GM12875 (cell line): Measurements from ENCODE around the gene C17orf107.

ENCODE experiments used
- H3K4me3 ChIP-seq: one replicate; pipeline ENCODE4 v1.5.1; 2011; ENCODE audit warnings: low read depth, low read length, control low read depth
- TF ChIP-seq, protein P1 (sequence below): IDR thresholded peaks from 2 replicates; pipeline ENCODE4 v1.5.1; 2011; ENCODE audit warnings: low read depth, mild to moderate bottlenecking, control low read depth, inconsistent platforms, low read length, moderate library complexity, borderline replicate concordance; ENCODE audit not compliant: insufficient read depth

Gene C17orf107

DNA sequence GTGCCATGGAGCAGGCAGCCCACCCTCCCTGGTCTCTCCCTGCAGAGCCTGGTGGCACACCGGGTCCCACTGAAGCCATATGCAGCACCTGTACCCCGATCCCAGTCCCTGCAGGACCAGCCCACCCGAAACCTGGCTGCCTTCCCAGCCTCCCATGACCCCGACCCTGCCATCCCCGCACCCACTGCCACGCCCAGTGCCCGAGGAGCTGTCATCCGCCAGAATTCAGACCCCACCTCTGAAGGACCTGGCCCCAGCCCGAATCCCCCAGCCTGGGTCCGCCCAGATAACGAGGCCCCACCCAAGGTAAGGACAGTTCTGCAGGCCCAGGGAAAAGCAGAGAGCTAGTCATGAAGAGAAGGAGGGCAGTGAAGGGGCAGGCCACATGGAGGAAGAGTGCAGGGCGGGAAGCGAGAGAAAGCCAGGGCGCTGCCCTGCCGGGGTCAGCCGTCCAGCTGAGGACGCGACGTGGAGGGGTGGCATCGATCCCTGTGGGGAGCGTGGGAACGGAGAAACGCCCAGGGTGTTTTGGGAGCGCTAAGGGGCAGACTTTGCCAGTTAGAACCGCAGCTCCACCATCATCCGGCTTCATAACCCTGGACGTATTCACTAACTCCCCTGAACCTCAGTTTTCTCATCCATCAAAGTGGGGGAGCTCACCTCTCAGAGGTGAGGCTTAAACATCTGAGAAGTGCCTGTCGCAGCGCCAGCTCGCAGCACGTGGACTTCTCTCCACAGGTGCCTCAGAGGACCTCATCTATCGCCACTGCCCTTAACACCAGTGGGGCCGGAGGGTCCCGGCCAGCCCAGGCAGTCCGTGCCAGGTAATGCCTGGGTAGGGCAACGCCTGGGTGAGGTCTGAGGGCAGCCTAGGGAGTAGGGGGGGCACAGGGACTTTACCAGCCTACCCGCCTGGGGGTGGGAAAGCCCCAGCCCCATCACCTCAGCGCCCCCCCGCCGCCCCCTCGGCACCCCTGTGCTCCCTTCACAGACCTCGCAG lies 7.6 kb upstream of the C17orf107 start:
- no peak overlapping the region for H3K4me3 ChIP-seq

DNA sequence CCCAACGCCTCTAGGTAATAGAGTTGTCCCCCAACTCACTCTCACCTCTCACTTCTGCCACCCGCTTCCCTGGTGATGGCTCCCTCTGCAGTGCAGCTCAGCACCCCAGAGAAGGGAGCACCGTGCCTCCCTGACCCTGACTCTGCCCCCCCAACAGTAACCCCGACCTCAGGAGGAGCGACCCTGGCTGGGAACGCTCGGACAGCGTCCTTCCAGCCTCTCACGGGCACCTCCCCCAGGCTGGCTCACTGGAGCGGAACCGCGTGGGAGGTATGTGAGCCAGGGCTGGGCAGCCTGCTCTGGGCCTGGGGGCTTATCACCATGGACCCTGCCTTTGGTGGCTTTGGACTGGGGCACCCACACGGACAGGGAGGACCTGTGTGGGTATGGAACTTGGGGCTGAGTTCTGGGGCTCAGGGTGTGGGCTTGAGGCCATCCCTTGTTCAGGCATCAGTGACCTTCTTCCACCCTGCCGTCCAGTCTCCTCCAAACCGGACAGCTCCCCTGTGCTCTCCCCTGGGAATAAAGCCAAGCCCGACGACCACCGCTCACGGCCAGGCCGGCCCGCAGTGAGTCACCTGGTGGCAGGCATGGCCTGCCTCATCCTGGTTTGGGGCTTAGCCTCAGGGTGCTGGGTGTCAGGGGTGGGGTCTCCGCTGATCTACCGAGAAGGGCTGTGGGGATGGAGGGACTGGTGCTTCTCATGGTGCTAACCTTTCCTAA lies 6.7 kb upstream of the C17orf107 start:
- TF ChIP-seq, protein P1, sequence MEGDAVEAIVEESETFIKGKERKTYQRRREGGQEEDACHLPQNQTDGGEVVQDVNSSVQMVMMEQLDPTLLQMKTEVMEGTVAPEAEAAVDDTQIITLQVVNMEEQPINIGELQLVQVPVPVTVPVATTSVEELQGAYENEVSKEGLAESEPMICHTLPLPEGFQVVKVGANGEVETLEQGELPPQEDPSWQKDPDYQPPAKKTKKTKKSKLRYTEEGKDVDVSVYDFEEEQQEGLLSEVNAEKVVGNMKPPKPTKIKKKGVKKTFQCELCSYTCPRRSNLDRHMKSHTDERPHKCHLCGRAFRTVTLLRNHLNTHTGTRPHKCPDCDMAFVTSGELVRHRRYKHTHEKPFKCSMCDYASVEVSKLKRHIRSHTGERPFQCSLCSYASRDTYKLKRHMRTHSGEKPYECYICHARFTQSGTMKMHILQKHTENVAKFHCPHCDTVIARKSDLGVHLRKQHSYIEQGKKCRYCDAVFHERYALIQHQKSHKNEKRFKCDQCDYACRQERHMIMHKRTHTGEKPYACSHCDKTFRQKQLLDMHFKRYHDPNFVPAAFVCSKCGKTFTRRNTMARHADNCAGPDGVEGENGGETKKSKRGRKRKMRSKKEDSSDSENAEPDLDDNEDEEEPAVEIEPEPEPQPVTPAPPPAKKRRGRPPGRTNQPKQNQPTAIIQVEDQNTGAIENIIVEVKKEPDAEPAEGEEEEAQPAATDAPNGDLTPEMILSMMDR: no peak
- H3K4me3 ChIP-seq: no peak overlapping the region

More for the DNA sequence above, 7.6 kb upstream of the C17orf107 start:
- TF ChIP-seq, protein P1: no peak

DNA sequence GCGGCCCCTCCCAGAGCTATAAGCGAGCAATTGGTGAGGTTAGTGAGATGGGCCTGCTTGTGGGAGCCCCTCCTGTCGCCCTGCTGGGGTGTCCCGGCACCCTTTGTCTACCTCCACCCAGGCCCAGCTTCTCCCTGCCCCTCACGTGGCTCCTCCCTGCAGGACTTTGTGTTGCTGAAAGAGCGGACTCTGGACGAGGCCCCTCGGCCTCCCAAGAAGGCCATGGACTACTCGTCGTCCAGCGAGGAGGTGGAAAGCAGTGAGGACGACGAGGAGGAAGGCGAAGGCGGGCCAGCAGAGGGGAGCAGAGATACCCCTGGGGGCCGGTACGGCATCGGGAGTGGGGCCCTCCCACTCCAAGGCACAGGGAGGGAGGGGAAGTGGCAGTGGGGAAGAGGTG lies 6.1 kb upstream of the C17orf107 start:
- H3K4me3 ChIP-seq: no peak overlapping the region
- TF ChIP-seq, protein P1: no peak

DNA sequence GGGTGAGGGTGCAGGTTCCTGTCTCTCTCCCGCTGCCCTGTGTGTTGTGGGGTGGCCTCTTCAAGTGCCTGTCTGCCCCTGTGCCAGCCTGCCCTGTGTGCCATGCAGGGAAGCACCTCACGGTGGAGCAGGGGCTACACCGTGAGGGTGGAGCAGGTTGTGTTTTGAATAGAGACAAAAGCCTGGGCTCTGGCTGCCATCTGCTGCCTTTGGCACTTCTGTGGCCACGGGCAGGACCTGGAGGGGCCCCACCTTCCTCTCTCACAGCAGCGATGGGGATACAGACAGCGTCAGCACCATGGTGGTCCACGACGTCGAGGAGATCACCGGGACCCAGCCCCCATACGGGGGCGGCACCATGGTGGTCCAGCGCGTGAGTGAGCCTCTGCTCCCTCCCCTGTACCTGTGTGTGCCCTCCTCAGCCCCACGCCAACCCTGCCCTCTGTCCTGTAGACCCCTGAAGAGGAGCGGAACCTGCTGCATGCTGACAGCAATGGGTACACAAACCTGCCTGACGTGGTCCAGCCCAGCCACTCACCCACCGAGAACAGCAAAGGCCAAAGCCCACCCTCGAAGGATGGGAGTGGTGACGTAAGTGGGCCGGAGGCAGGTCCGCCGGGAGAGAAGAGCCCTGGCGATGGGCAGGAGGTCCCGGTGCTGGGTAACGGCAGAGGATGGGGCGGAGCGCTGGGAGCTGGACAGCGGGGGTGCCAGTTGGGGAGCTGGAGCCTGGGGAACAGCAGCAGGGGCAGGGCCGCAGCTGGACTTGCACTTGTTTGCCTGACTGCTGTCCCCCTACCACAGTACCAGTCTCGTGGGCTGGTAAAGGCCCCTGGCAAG lies 5.4 kb upstream of the C17orf107 start:
- TF ChIP-seq, protein P1: no peak

DNA sequence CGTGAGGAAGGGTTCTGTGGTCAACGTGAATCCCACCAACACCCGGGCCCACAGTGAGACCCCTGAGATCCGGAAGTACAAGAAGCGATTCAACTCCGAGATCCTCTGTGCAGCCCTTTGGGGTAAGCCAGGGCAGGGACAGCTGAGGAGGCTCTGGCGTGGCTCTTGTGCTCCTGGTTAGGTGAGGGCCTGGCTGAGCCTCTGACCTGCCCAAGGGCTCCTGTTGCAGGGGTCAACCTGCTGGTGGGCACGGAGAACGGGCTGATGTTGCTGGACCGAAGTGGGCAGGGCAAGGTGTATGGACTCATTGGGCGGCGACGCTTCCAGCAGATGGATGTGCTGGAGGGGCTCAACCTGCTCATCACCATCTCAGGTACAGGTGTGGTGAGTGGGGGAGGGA lies 4.2 kb upstream of the C17orf107 start:
- H3K4me3 ChIP-seq: no peak overlapping the region
- TF ChIP-seq, protein P1: no peak

More for the DNA sequence above, 5.4 kb upstream of the C17orf107 start:
- no peak overlapping the region for H3K4me3 ChIP-seq

DNA sequence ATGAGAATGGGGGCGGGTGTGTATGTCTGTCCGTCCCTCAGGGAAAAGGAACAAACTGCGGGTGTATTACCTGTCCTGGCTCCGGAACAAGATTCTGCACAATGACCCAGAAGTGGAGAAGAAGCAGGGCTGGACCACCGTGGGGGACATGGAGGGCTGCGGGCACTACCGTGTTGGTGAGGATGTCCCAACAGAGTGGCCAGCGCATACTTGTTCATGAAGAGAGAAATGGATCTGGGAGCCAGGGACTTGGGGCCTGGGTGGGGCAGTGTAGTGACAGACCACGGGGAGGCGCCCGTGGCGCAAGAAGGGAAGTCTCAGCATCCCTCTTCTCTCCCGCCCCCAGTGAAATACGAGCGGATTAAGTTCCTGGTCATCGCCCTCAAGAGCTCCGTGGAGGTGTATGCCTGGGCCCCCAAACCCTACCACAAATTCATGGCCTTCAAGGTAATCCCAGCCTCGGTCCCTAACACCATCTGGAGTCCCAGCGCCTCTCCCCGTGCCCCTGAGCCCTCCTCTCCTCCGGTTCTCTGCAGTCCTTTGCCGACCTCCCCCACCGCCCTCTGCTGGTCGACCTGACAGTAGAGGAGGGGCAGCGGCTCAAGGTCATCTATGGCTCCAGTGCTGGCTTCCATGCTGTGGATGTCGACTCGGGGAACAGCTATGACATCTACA lies 3.5 kb upstream of the C17orf107 start:
- no peak overlapping the region for H3K4me3 ChIP-seq
- TF ChIP-seq, protein P1: 0 out of 2 replicates have a peak, but pooled peaks have one; percentile 3
